Posterior vena cava (tissue), 2 donors: ENCODE measurements around the gene NELFA. TPM values are rescaled to one million over a fixed set of nuclear protein-coding genes. Genes with fewer than 3 reads are reported as not detected.
"Not testable (repeated sequence)": the region's sequence is repeated elsewhere in the genome, so short reads cannot be mapped to it uniquely, and the experiment has no call there.

ENCODE experiments used
- DNase-seq: peaks from one replicate; pipeline ENCODE4 v3.0.0-alpha.2; 2020; ENCODE audit warnings: low spot score
- intact Hi-C, 2 donors: fragments of 100-400 bp; cut with DNase I; formaldehyde crosslinking; loops; one replicate each; pipeline versions ENCODE4 v1.14.1 to v1.14.2; 2022 to 2023
- total RNA-seq, 2 donors: library from RNA; stranded (reverse); fragmentation: NEBNext Ultra II Directional; extraction: Animal tissue kit (Norgen Biotek cat#: 25700); gene quantifications; one replicate each; pipeline ENCODE4 v1.2.1, GENCODE V29; 2021
- donor health status: DM: yes; HTN: yes; CAD: no.
- donor health status: DM: yes; HTN: yes; CAD: no.

The NELFA gene
- total RNA-seq, 2 donors from 2014 or later = 16.2 to 17.3 TPM

GRCh38 chr4:2042204-2042946 lies 33.6 kb upstream of the NELFA start:
- no peak for DNase-seq
- intact Hi-C loops = no loop called here

GRCh38 chr4:2041239-2042130 lies 32.7 kb upstream of the NELFA start:
- peak; percentile 96 for DNase-seq
- intact Hi-C loops = no loop called here

- DNase-seq = no peak
- intact Hi-C loops = no loop called here
Observed at GRCh38 chr4:2040391-2041238, 31.8 kb upstream of the NELFA start.

- intact Hi-C loops = no loop called here
- no peak for DNase-seq
Observed at GRCh38 chr4:2036866-2037265, 28.1 kb upstream of the NELFA start.

GRCh38 chr4:2036327-2036726 lies 27.6 kb upstream of the NELFA start:
- DNase-seq = no peak
- intact Hi-C loops = no loop called here

- intact Hi-C loops, DNase-seq: not testable (repeated sequence)
Observed at GRCh38 chr4:2031161-2031560, 22.4 kb upstream of the NELFA start.

GRCh38 chr4:2027120-2027519 lies 18.3 kb upstream of the NELFA start:
- intact Hi-C loops, DNase-seq: not testable (repeated sequence)

- DNase-seq = no peak
- intact Hi-C loops = no loop called here
Observed at GRCh38 chr4:2025817-2026216, 17.0 kb upstream of the NELFA start.

GRCh38 chr4:2024683-2025082 lies 15.9 kb upstream of the NELFA start:
- no peak for DNase-seq
- intact Hi-C loops = no loop called here

- DNase-seq, intact Hi-C loops: not testable (repeated sequence)
Observed at GRCh38 chr4:2021358-2022018, 12.7 kb upstream of the NELFA start.

GRCh38 chr4:2015008-2015407 lies 6.2 kb upstream of the NELFA start:
- DNase-seq = no peak
- intact Hi-C loops = no loop called here

- intact Hi-C loops = no loop called here
- no peak for DNase-seq
Observed at GRCh38 chr4:2011583-2011982, 2.8 kb upstream of the NELFA start.

GRCh38 chr4:2009651-2010233 lies 968 bp upstream of the NELFA start:
- intact Hi-C loops = no loop called here
- peak; percentile 85 for DNase-seq

- intact Hi-C loops = no loop called here
- DNase-seq = no peak
Observed at GRCh38 chr4:2008671-2008920, 178 bp downstream of the NELFA start.

GRCh38 chr4:2007804-2008670 lies 737 bp downstream of the NELFA start:
- DNase-seq = no peak
- intact Hi-C loops = no loop called here

GRCh38 chr4:2006956-2007653 lies 1.7 kb downstream of the NELFA start:
- DNase-seq = no peak
- intact Hi-C loops = no loop called here

GRCh38 chr4:2006367-2006766 lies 2.4 kb downstream of the NELFA start:
- DNase-seq = no peak
- intact Hi-C loops = no loop called here

- intact Hi-C loops, DNase-seq: not testable (repeated sequence)
Observed at GRCh38 chr4:2003361-2003760, 5.4 kb downstream of the NELFA start.
